HFFc6 (cell line): ENCODE measurements around the gene FAM222A. TPM values are rescaled to one million over a fixed set of nuclear protein-coding genes. Genes with fewer than 3 reads are reported as not detected.

Experiments used
- DNase-seq: peaks from one replicate; pipeline ENCODE4 v3.0.0-alpha.2; 2018
- H3K27ac Mint-ChIP-seq: 2 replicates; pipeline ENCODE4 v1.8.0; 2020; ENCODE audit warnings: mild to moderate bottlenecking, mixed read lengths
- H3K27me3 Mint-ChIP-seq: 2 replicates; pipeline ENCODE4 v1.8.0; 2021; ENCODE audit warnings: mild to moderate bottlenecking, moderate library complexity, mixed read lengths; ENCODE audit not compliant: insufficient read depth
- H3K36me3 Mint-ChIP-seq: 2 replicates; pipeline ENCODE4 v1.8.0; 2021; ENCODE audit warnings: low read depth, mixed read lengths
- H3K4me1 Mint-ChIP-seq: 2 replicates; pipeline ENCODE4 v1.8.0; 2020; ENCODE audit warnings: low read depth, mixed read lengths
- H3K4me3 Mint-ChIP-seq: 2 replicates; pipeline ENCODE4 v1.8.0; 2020; ENCODE audit warnings: mild to moderate bottlenecking, moderate library complexity, mixed read lengths
- H3K9me3 Mint-ChIP-seq: 2 replicates; pipeline ENCODE4 v1.8.0; 2020; ENCODE audit warnings: mild to moderate bottlenecking, mixed read lengths
- CTCF ChIP-seq: fragments of 200-600 bp; sonication (generic); IDR thresholded peaks from 2 replicates; pipeline ENCODE4 v1.5.0; 2021; ENCODE audit warnings: antibody characterized with exemption, mild to moderate bottlenecking
- total RNA-seq, 6 experiments: library from RNA; stranded (reverse); fragmentation: NEBNext Ultra II Directional; extraction: Animal tissue kit (Norgen Biotek cat#: 25700); gene quantifications; 2 replicates in 1 of 6; 3 replicates in 5 of 6; pipeline ENCODE4 v1.2.3, GENCODE V29; 2021

The FAM222A gene
- total RNA-seq, 6 experiments from 2014 or later = 0.46 to 0.65 (median 0.64) TPM

- no peak overlapping the region for H3K27ac Mint-ChIP-seq
- TF ChIP-seq CTCF = no peak
- no peak overlapping the region for H3K4me3 Mint-ChIP-seq
- DNase-seq = no peak
- no peaks in the 10 kb centered on the region for H3K36me3 Mint-ChIP-seq
- H3K27me3 Mint-ChIP-seq = peaks cover 41% of the 10 kb centered on the region
- H3K9me3 Mint-ChIP-seq = no peaks in the 10 kb centered on the region
- peaks cover 4% of the 10 kb centered on the region; the same call in 1 of the 2 replicates for H3K4me1 Mint-ChIP-seq
Observed at GRCh38 chr12:109673379-109673778, 40.2 kb upstream of the FAM222A start.

DNA sequence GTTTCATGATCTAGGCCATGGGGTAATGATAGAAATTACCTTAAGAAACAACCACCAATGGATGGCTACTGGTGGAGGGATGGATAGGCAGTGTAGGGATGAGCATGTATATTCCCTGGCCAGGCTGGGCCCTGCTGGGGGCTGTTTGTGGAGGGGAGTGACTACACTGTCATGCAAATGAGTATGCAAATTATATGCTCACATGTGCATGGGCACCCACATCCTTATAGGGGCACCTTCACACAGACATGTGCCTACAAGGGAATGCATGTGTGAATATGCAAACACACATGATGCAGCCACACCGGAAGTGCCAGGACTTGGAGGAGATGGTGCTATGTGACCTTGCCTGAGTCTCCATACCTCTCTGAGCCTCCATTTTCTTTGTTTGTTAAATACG is 39.7 kb upstream of the FAM222A start:
- no peak for TF ChIP-seq CTCF
- DNase-seq = no peak
- Mint-ChIP-seq H3K4me3 (no peak overlapping the region), H3K27ac (no peak overlapping the region), H3K36me3 (no peaks in the 10 kb centered on the region), H3K4me1 (peaks cover 4% of the 10 kb centered on the region; the same call in 1 of the 2 replicates), H3K9me3 (no peaks in the 10 kb centered on the region), H3K27me3 (peaks cover 41% of the 10 kb centered on the region)

DNA sequence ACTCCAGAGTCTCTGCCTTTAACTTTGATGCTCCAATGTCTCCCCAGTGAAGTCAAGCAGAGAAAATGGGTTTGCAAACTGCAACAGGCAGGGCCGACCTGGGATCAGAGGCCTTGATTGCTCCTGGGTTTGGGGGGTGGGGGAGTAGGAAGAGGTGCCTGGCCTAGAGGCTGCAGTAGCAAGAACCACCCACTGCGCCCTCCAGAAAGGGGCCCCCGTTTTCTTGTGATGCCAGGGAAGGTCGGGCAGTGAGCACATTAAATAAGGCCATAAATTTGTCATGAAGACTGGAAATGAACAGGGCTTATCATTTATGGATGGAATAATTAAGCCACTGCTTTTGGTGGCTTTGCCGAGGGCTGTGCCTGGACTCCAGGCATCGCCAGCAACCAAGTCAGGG is 38.2 kb upstream of the FAM222A start:
- TF ChIP-seq CTCF = no peak
- Mint-ChIP-seq H3K4me1 (peaks cover 4% of the 10 kb centered on the region; the same call in 1 of the 2 replicates), H3K36me3 (no peaks in the 10 kb centered on the region)

DNA sequence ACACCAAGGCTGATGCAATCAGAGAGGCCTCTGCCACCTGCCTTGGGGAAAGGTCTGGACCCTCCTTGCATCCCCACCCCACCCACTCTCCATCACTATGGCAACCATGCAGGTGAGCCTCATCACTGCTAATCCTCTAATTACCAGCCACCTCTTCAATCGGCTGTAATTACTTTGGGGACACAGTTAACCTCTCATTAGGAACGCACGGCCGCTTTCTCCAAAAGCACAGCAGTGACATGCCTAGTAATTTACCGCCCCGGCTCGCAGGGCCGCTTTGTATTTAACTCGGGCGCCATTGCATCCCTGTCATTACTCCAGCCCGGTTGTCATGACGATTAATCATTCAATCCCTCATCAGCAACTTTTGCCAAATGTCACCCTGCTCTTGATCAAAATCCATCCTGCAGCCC is 36.3 kb upstream of the FAM222A start:
- TF ChIP-seq CTCF = no peak
- no peak for DNase-seq
- no peaks in the 10 kb centered on the region for H3K36me3 Mint-ChIP-seq
- no peaks in the 10 kb centered on the region for H3K9me3 Mint-ChIP-seq
- no peaks in the 10 kb centered on the region for H3K4me1 Mint-ChIP-seq
- peaks cover 35% of the 10 kb centered on the region for H3K27me3 Mint-ChIP-seq
- no peak overlapping the region for H3K4me3 Mint-ChIP-seq
- no peak overlapping the region for H3K27ac Mint-ChIP-seq

More for the DNA sequence above, 38.2 kb upstream of the FAM222A start:
- H3K4me3 Mint-ChIP-seq = no peak overlapping the region
- no peaks in the 10 kb centered on the region for H3K9me3 Mint-ChIP-seq
- no peak overlapping the region for H3K27ac Mint-ChIP-seq
- no peak for DNase-seq
- peaks cover 42% of the 10 kb centered on the region for H3K27me3 Mint-ChIP-seq

- TF ChIP-seq CTCF = no peak
- H3K27me3 Mint-ChIP-seq = peaks cover 38% of the 10 kb centered on the region
- no peak overlapping the region for H3K27ac Mint-ChIP-seq
- no peak for DNase-seq
- H3K4me1 Mint-ChIP-seq = no peaks in the 10 kb centered on the region
- H3K36me3 Mint-ChIP-seq = no peaks in the 10 kb centered on the region
- no peaks in the 10 kb centered on the region for H3K9me3 Mint-ChIP-seq
- H3K4me3 Mint-ChIP-seq = no peak overlapping the region
Observed at GRCh38 chr12:109678719-109679118, 34.9 kb upstream of the FAM222A start.
